MM.1S (cell line): Measurements from ENCODE around the gene IL1RAPL1.

Source experiments
- DNase-seq: peaks from one replicate; pipeline ENCODE4 v3.0.0-alpha.2; 2015
- H2AFZ ChIP-seq: fragments of 300-600 bp; sonication (generic); 2 replicates; pipeline ENCODE4 v1.6.0; 2016; ENCODE audit warnings: antibody characterized with exemption, low read length
- H3F3A ChIP-seq: fragments of 300-600 bp; sonication (generic); 2 replicates; pipeline ENCODE4 v1.6.1; 2016; ENCODE audit warnings: mild to moderate bottlenecking, antibody characterized with exemption, low read length, moderate library complexity, mixed read lengths; ENCODE audit not compliant: insufficient read depth
- H3K27ac ChIP-seq: fragments of 300-600 bp; sonication (generic); 2 replicates; pipeline ENCODE4 v1.5.1; 2016; ENCODE audit warnings: mild to moderate bottlenecking, low read length
- H3K27me3 ChIP-seq: fragments of 300-600 bp; sonication (generic); replicated peaks from 2 replicates; pipeline ENCODE4 v1.6.0; 2016; ENCODE audit warnings: low read length; ENCODE audit not compliant: insufficient read depth
- H3K36me3 ChIP-seq: fragments of 300-600 bp; sonication (generic); replicated peaks from 2 replicates; pipeline ENCODE4 v1.6.1; 2016; ENCODE audit warnings: mild to moderate bottlenecking, low read length, mixed read lengths; ENCODE audit not compliant: insufficient read depth
- H3K4me1 ChIP-seq: fragments of 300-600 bp; sonication (generic); 2 replicates; pipeline ENCODE4 v1.6.1; 2016; ENCODE audit warnings: low read length, mixed read lengths
- H3K4me2 ChIP-seq: fragments of 300-600 bp; sonication (generic); 2 replicates; pipeline ENCODE4 v1.6.0; 2016; ENCODE audit warnings: low read depth, low read length
- H3K4me3 ChIP-seq: fragments of 300-600 bp; sonication (generic); 2 replicates; pipeline ENCODE4 v1.5.1; 2016; ENCODE audit warnings: low read length, mixed read lengths
- H3K79me2 ChIP-seq: fragments of 300-600 bp; sonication (generic); 2 replicates; pipeline ENCODE4 v1.6.1; 2016; ENCODE audit warnings: mixed run types, low read length, mixed read lengths
- H3K9ac ChIP-seq: fragments of 300-600 bp; sonication (generic); 2 replicates; pipeline ENCODE4 v1.6.1; 2016; ENCODE audit warnings: low read length, mixed read lengths
- H3K9me2 ChIP-seq: fragments of 300-600 bp; sonication (generic); replicated peaks from 2 replicates; pipeline ENCODE4 v1.6.1; 2016; ENCODE audit warnings: mild to moderate bottlenecking, low read length, mixed read lengths; ENCODE audit not compliant: insufficient read depth
- H3K9me3 ChIP-seq: fragments of 300-600 bp; sonication (generic); replicated peaks from 2 replicates; pipeline ENCODE4 v1.6.1; 2016; ENCODE audit warnings: mild to moderate bottlenecking, low read length, mixed read lengths; ENCODE audit not compliant: insufficient read depth
- H4K20me1 ChIP-seq: fragments of 300-600 bp; sonication (generic); 2 replicates; pipeline ENCODE4 v1.6.1; 2016; ENCODE audit warnings: mild to moderate bottlenecking, low read length, moderate library complexity, mixed read lengths; ENCODE audit not compliant: insufficient read depth
- EZH2 ChIP-seq: fragments of 300-600 bp; sonication (generic); optimal IDR thresholded peaks from 2 replicates; pipeline ENCODE3; 2017; ENCODE audit warnings: low read depth, mild to moderate bottlenecking, antibody characterized with exemption, low read length, mixed read lengths
- EZH2phosphoT487 ChIP-seq: fragments of 300-600 bp; sonication (generic); IDR thresholded peaks from 2 replicates; pipeline ENCODE4 v1.6.1; 2018; ENCODE audit warnings: antibody characterized with exemption, low read length
- TF ChIP-seq, protein P1 (sequence below): fragments of 300-600 bp; sonication (generic); IDR thresholded peaks from 2 replicates; pipeline ENCODE4 v1.5.1; 2016; ENCODE audit warnings: antibody characterized with exemption, low read length, mixed read lengths

The IL1RAPL1 gene

DNA sequence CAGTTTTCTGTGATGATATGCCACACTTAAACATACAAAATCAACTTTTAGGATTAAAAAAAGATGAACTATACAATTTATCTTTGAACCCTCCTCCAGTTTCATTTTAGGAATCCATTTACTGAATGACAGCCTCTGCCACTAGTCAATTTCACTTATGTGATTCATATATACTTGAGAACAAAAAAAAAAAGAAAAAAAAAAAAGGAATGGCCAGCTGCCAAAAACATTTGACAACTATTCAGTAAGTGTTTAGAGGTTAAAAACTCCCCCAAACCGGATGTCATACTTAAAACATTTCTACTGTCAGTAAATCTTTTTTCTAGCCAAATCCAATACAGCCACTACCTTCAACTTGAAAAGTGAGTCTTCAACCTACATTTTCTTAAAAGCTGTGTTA lies 1361.4 kb downstream of the IL1RAPL1 start:
- H3K9ac ChIP-seq, result no peak overlapping the region
- no peak overlapping the region for H2AFZ ChIP-seq
- H3F3A ChIP-seq, result no peaks in the 10 kb centered on the region
- H3K9me2 ChIP-seq, result no peaks in the 10 kb centered on the region
- H3K27me3 ChIP-seq, result no peaks in the 10 kb centered on the region
- no peak overlapping the region for H3K4me2 ChIP-seq
- H3K27ac ChIP-seq, result no peak overlapping the region
- no peaks in the 10 kb centered on the region for H3K9me3 ChIP-seq
- H3K36me3 ChIP-seq, result no peaks in the 10 kb centered on the region
- H3K4me3 ChIP-seq, result no peak overlapping the region
- no peaks in the 10 kb centered on the region for H3K79me2 ChIP-seq
- DNase-seq, result no peak
- TF ChIP-seq EZH2phosphoT487 (no peak), EZH2 (no peak)
- TF ChIP-seq, protein P1, sequence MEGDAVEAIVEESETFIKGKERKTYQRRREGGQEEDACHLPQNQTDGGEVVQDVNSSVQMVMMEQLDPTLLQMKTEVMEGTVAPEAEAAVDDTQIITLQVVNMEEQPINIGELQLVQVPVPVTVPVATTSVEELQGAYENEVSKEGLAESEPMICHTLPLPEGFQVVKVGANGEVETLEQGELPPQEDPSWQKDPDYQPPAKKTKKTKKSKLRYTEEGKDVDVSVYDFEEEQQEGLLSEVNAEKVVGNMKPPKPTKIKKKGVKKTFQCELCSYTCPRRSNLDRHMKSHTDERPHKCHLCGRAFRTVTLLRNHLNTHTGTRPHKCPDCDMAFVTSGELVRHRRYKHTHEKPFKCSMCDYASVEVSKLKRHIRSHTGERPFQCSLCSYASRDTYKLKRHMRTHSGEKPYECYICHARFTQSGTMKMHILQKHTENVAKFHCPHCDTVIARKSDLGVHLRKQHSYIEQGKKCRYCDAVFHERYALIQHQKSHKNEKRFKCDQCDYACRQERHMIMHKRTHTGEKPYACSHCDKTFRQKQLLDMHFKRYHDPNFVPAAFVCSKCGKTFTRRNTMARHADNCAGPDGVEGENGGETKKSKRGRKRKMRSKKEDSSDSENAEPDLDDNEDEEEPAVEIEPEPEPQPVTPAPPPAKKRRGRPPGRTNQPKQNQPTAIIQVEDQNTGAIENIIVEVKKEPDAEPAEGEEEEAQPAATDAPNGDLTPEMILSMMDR, result no peak
- H3K4me1 ChIP-seq, result no peaks in the 10 kb centered on the region
- no peaks in the 10 kb centered on the region for H4K20me1 ChIP-seq

DNA sequence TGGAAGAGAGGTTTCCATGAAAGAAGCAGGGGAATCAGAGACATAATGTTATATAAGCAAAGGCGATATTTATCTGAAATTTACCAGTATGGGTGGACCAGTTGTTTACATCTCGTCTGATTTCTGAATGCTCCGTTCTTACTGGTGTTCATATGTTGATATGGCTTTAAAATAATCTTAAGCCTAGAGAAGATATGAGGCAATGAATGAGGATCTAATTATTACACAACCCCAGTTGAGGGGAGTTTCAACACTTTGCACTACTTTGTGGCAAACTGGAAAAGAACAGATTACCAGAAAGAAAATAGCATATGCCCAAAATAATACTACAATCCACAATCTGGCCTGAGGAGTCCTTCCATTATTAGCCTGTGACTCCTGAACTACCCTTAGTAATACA lies 1364.8 kb downstream of the IL1RAPL1 start:
- no peak overlapping the region for H3K4me3 ChIP-seq
- TF ChIP-seq EZH2phosphoT487 (no peak), EZH2 (no peak)
- TF ChIP-seq, protein P1, result no peak

DNA sequence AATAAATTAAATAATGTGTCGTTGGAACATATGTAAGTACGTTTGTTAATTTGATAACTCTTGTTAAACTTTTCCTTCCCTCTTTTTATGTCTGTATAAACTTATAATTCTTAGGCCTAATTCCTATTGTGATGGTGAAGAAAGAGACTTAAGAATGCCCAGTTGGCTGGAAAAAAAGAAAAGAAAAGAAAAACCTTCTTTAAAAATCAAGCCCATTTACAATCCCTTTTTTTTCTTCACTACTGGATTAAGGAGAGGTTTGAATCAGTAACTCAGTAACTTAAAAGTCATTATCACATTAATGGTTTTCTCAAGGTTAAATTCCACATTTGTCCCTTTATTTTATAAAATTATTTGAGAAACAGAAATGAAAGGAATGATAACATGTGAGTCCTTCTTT lies 1374.8 kb downstream of the IL1RAPL1 start:
- Histone ChIP-seq H3K79me2 (no peaks in the 10 kb centered on the region), H3K9me2 (no peaks in the 10 kb centered on the region), H3K4me1 (no peaks in the 10 kb centered on the region), H3K9ac (no peak overlapping the region), H2AFZ (no peak overlapping the region), H3K27ac (no peak overlapping the region), H3K36me3 (no peaks in the 10 kb centered on the region), H3K27me3 (no peaks in the 10 kb centered on the region), H3K4me2 (no peak overlapping the region), H3F3A (no peaks in the 10 kb centered on the region), H3K4me3 (no peak overlapping the region), H4K20me1 (no peaks in the 10 kb centered on the region), H3K9me3 (no peaks in the 10 kb centered on the region)
- TF ChIP-seq EZH2 (no peak), EZH2phosphoT487 (no peak)
- TF ChIP-seq, protein P1, result no peak
- DNase-seq, result no peak

More for the DNA sequence above, 1364.8 kb downstream of the IL1RAPL1 start:
- no peaks in the 10 kb centered on the region for H3K79me2 ChIP-seq
- H3F3A ChIP-seq, result no peaks in the 10 kb centered on the region
- H4K20me1 ChIP-seq, result no peaks in the 10 kb centered on the region
- H3K9me2 ChIP-seq, result no peaks in the 10 kb centered on the region
- H3K27me3 ChIP-seq, result no peaks in the 10 kb centered on the region
- H3K9ac ChIP-seq, result no peak overlapping the region
- no peaks in the 10 kb centered on the region for H3K4me1 ChIP-seq
- no peaks in the 10 kb centered on the region for H3K9me3 ChIP-seq
- H2AFZ ChIP-seq, result no peak overlapping the region
- no peaks in the 10 kb centered on the region for H3K36me3 ChIP-seq
- no peak for DNase-seq
- H3K4me2 ChIP-seq, result no peak overlapping the region
- H3K27ac ChIP-seq, result no peak overlapping the region
